VCaP (cell line): ENCODE data around the gene ELMO1.

ENCODE experiments used
- H3K27ac ChIP-seq: fragments of 450-650 bp; 2 replicates; pipeline ENCODE4 v1.5.1; 2017
- TF ChIP-seq, protein P1 (sequence below): fragments of 450-650 bp; conservative IDR thresholded peaks from 2 replicates; pipeline ENCODE4 v1.5.1; 2017; ENCODE audit warnings: mild to moderate bottlenecking, moderate library complexity

ELMO1 gene

DNA sequence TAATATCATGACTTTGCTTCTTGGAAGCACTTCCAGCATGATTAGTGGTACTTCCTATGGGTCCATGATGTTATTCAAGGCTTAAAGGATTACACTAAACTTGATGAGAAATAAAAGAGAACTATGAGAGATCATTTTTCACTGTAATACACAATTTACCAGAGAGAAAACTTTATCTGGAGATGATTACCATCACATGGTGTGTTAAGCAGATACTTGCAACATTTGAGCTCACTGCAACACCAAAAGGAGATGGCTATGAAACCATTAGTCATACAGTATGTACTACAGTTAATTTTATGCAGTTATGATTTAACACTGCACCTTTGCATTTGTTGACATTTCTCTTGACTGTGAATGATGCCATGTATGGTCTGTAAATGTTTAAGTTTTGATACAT lies 413.0 kb downstream of the ELMO1 start:
- H3K27ac ChIP-seq = no peak overlapping the region
- TF ChIP-seq, protein P1, sequence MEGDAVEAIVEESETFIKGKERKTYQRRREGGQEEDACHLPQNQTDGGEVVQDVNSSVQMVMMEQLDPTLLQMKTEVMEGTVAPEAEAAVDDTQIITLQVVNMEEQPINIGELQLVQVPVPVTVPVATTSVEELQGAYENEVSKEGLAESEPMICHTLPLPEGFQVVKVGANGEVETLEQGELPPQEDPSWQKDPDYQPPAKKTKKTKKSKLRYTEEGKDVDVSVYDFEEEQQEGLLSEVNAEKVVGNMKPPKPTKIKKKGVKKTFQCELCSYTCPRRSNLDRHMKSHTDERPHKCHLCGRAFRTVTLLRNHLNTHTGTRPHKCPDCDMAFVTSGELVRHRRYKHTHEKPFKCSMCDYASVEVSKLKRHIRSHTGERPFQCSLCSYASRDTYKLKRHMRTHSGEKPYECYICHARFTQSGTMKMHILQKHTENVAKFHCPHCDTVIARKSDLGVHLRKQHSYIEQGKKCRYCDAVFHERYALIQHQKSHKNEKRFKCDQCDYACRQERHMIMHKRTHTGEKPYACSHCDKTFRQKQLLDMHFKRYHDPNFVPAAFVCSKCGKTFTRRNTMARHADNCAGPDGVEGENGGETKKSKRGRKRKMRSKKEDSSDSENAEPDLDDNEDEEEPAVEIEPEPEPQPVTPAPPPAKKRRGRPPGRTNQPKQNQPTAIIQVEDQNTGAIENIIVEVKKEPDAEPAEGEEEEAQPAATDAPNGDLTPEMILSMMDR = no peak

DNA sequence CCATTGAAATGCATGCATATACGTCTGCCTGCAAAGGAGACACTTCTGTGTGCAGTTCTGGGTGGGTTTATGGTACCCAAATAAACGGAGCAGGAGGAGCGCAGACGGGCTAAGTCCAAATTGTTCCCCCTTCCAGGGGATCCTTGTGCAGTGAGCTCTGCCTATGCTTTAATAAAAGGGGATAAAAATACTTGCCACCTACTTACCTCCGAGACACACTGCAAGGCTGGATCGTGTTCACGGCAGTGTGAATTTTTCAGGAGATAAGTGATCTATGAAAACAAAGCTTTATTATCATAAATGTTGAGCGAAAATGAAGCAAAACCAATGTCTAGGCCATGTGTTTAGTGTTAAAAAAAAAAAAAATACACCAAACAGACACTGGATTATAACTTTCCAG lies 415.5 kb downstream of the ELMO1 start:
- TF ChIP-seq, protein P1 = no peak
- H3K27ac ChIP-seq = no peak overlapping the region

DNA sequence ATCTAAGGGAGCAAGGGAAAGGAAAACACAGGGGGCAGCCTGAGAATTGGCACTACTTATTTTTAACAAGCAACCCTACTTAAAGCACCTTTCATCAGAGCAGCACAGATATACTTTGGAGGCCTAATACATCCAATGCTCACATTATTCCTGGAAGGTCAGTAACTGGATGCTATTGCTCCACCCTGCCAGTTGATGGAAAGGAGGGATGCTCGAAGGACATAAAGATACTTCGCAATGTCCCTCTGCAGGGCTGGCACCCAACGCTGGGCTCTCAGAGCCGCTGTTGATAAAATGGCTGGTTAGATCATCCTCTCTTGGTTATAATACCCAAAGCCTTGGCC lies 416.4 kb downstream of the ELMO1 start:
- no peak overlapping the region for H3K27ac ChIP-seq
- TF ChIP-seq, protein P1 = no peak

DNA sequence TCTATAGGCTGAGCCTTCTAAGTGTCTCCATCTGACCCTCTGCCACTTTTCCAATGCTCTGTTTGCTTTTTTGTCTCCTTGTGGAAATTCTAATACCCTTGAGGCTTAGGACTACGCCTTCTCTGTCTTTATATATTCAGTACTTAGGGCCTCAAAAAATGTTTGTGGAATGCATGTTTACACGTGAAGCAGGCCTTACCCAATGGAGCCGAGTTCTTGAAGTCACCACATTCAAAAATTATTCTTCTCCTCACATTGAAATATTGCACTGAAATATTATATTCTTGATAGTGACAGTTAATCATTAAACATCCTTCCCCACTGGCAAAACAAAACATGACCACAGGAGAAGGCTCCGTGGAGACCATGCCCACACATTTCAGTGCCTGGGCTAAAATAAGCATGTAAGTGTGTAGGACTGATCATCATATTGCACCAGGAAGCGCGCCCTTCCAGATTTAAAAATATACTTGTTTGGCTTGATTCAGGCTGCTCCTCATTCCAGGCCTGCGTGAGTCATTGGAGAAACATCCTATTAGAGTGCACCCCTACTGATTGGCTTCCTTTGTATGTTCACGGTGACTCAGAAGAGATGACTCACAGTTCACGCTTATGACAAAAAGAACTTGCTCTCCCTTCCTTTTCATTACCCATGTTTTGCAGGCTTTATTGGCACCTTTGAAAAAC lies 416.9 kb downstream of the ELMO1 start:
- TF ChIP-seq, protein P1 = no peak
- no peak overlapping the region for H3K27ac ChIP-seq

DNA sequence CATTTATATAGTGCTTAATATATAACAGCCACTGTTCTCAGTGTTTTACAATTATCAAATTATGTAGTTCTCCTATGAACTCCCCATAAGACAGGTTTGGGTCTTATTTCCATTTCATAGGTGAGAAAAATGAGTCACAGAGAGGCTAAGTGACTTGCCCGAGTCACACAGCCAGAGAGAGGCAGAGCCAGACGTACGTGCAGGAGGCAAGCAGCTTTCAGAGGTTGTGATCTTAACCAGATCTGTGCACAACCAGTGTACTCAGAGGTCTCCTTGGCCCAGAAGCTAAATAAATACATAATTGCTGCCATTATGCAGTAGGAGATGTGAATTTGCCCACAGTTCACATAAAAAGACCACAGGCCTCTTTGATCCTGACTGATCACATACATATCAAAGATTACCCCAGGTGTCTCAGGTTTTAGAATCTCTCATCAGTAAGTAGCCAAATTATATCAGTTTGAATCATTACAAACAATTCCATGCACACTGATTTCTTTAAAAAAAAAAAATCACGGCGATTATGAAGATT lies 419.7 kb downstream of the ELMO1 start:
- TF ChIP-seq, protein P1 = no peak
- peak overlapping the region; percentile 6; the same call in 1 of the 2 replicates for H3K27ac ChIP-seq

DNA sequence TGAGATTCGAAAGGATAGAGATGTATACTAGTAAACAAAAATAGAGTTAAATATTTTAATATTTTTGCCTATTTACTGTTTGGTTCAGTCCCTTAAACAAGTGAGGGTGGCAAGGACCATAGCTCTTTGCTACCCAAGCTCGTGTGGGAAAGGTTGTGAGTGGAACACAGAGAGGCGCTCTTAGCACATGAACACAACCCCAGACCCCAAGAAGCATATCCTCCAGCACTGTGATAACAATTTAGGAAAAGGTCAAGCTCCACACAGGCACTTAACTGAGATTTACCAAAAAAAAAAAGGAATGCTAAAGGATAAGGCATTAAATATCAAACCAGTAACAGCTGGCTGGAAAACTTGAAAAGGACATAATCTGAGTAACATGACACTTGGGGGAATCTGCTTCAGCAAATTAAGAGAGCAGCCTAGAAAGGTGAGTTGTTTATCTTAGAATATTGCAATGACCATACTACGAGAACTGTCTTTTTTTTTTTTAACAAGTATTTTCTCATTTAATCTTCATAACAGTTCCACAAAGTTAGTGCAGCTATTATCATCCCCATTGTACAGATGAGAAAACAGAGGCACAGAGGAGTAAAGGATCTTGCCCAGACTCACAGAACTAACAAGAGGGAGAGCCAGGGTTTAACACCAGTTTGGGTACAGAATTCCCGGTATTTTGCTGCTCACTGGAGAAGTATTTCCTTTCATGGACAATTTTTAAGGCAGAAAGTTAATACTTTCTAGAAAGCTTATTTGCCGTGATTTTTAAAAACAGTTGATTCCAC lies 420.9 kb downstream of the ELMO1 start:
- TF ChIP-seq, protein P1 = no peak
- no peak overlapping the region for H3K27ac ChIP-seq

DNA sequence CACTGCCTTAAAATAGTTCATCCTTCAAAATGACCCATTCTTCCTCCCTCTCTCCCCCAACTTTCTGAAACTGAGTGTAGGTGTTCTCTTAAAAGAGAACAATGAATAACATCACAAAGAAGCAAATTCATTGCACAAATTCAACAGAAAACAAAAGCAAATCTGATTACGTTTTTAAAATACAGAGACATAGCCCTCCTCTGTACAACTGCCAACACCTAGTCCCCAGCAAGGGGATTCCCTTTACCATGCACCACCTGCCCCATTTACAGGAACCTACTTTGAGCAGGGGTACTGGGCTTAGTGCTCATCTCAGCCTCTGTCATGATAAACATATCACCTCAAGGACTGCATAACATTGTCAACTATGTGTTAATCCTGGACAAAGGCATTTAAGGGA lies 421.6 kb downstream of the ELMO1 start:
- no peak overlapping the region for H3K27ac ChIP-seq
- TF ChIP-seq, protein P1 = no peak
